GM12864 (cell line): ENCODE data around the gene HSD17B7.

Source experiments
- DNase-seq: peaks from one replicate; pipeline ENCODE4 v3.0.0-alpha.2; 2011; ENCODE audit warnings: low read depth
- H3K4me3 ChIP-seq: 2 replicates; pipeline ENCODE4 v1.5.1; 2011; ENCODE audit warnings: mild to moderate bottlenecking, low read depth, low read length, control low read depth
- TF ChIP-seq, protein P1 (sequence below): IDR thresholded peaks from 2 replicates; pipeline ENCODE4 v1.5.1; 2011; ENCODE audit warnings: low read depth, mild to moderate bottlenecking, moderate library complexity, low read length, control low read depth, inconsistent platforms; ENCODE audit errors: missing control alignments

The HSD17B7 gene

GRCh38 chr1:162846256-162847212 is 56.0 kb downstream of the HSD17B7 start:
- TF ChIP-seq, protein P1, sequence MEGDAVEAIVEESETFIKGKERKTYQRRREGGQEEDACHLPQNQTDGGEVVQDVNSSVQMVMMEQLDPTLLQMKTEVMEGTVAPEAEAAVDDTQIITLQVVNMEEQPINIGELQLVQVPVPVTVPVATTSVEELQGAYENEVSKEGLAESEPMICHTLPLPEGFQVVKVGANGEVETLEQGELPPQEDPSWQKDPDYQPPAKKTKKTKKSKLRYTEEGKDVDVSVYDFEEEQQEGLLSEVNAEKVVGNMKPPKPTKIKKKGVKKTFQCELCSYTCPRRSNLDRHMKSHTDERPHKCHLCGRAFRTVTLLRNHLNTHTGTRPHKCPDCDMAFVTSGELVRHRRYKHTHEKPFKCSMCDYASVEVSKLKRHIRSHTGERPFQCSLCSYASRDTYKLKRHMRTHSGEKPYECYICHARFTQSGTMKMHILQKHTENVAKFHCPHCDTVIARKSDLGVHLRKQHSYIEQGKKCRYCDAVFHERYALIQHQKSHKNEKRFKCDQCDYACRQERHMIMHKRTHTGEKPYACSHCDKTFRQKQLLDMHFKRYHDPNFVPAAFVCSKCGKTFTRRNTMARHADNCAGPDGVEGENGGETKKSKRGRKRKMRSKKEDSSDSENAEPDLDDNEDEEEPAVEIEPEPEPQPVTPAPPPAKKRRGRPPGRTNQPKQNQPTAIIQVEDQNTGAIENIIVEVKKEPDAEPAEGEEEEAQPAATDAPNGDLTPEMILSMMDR = no peak
- no peak for DNase-seq
- no peak overlapping the region for H3K4me3 ChIP-seq

DNA sequence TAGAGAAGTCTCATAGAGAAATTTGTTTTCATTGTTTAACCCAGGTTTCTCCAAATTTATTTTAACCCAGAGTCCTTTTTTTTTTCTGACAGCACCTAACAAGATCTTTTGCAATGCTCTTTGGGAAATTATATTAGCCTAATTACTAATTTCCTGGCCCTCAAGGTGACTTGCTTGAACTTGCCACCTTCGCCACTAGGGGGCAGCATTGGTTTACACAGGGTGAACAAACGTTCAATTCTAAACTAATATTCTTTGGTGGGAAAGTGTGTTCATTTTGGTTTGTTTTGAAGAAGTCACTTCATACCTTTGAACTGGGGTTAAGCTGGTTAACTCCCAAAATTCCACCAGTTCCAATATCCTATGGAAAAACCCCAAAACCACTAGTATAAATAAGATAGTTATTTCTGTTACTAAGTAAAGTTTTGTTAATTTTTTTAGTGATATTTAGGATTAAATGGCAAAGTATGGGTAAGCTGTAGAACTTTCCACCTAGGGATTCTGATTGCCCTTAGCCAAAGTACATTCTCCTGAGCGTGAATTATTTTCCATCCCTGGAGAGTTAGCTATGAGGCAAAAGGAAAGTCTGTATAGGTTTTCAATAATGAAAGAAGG is 57.4 kb downstream of the HSD17B7 start:
- H3K4me3 ChIP-seq = no peak overlapping the region
- peak; percentile 39 for DNase-seq
- TF ChIP-seq, protein P1 = peak; percentile 83

GRCh38 chr1:162849711-162850110 is 59.2 kb downstream of the HSD17B7 start:
- no peak overlapping the region for H3K4me3 ChIP-seq
- TF ChIP-seq, protein P1 = no peak
- no peak for DNase-seq

DNA sequence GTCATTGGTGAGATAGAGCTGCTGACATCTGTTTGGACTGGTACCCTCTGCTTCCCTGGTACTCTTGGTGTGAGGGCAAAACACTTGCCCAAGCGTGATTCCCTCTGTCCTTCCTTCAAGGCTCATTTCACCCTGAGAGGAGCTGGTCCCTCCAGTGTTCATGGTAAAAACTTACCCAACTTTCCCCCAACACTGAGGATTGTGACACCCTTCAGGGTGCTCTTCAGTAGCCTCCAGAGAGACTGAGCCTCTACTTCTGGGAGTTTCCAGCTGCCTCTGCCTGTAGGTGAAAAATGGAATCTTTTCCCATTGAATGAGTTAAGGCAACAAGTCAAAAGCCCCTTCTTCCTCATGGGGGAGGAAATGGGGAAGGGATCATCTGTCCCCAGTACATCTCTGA is 60.8 kb downstream of the HSD17B7 start:
- H3K4me3 ChIP-seq = no peak overlapping the region
- DNase-seq = no peak
- TF ChIP-seq, protein P1 = no peak

- no peak for DNase-seq
- H3K4me3 ChIP-seq = no peak overlapping the region
- TF ChIP-seq, protein P1 = peak; percentile 65
Observed at GRCh38 chr1:162854245-162854882, 63.9 kb downstream of the HSD17B7 start.

- TF ChIP-seq, protein P1 = no peak
- no peak for DNase-seq
- H3K4me3 ChIP-seq = no peak overlapping the region
Observed at GRCh38 chr1:162855461-162856150, 65.1 kb downstream of the HSD17B7 start.
